CD14-positive monocyte (primary cell): ENCODE results near the gene KIAA0232. TPM values are rescaled to one million over a fixed set of nuclear protein-coding genes. Genes with fewer than 3 reads are reported as not detected.

Experiments used
- DNase-seq, 3 donors: peaks; one replicate each; pipeline ENCODE4 v3.0.0-alpha.2; 2011 to 2022
- H2AFZ ChIP-seq: 2 replicates; pipeline ENCODE4 v1.6.0; 2012; ENCODE audit warnings: mild to moderate bottlenecking, low read depth, low read length, inconsistent platforms; ENCODE audit not compliant: insufficient read depth, poor library complexity, severe bottlenecking
- H3K27ac ChIP-seq, 2 donors: 1 replicate in 1 of 2; 2 replicates in 1 of 2; pipeline ENCODE4 v1.5.1; 2012 to 2013; ENCODE audit warnings: low read length in 2 of 2, control low read depth in 1 of 2, inconsistent platforms in 1 of 2, low read depth in 1 of 2, mild to moderate bottlenecking in 1 of 2
- H3K27me3 ChIP-seq, 2 donors: one replicate each; pipeline versions ENCODE4 v1.6.0 to v1.6.1; 2011 to 2013; ENCODE audit warnings: low read length in 2 of 2; ENCODE audit not compliant: control insufficient read depth in 2 of 2, insufficient read depth in 2 of 2
- H3K36me3 ChIP-seq, 2 donors: replicated peaks in 1 of 2; 1 replicate in 1 of 2; 2 replicates in 1 of 2; pipeline versions ENCODE4 v1.5.1 to v1.6.1; 2012 to 2013; ENCODE audit warnings: low read length in 2 of 2, control low read depth in 1 of 2, inconsistent platforms in 1 of 2, mild to moderate bottlenecking in 1 of 2; ENCODE audit not compliant: insufficient read depth in 2 of 2, control insufficient read depth in 1 of 2
- H3K4me1 ChIP-seq, 2 donors: 1 replicate in 1 of 2; 2 replicates in 1 of 2; pipeline versions ENCODE4 v1.5.1 to v1.6.1; 2012 to 2013; ENCODE audit warnings: low read length in 2 of 2, control low read depth in 1 of 2, inconsistent platforms in 1 of 2, mild to moderate bottlenecking in 1 of 2, moderate library complexity in 1 of 2; ENCODE audit not compliant: insufficient read depth in 2 of 2, control insufficient read depth in 1 of 2
- H3K4me2 ChIP-seq: replicated peaks from 2 replicates; pipeline ENCODE3; 2012; ENCODE audit warnings: low read length, moderate library complexity, mild to moderate bottlenecking; ENCODE audit not compliant: poor library complexity, severe bottlenecking; ENCODE audit errors: extremely low read depth
- H3K4me3 ChIP-seq, 3 experiments: fragments of 200-600 bp in 1 of 3; sonication (generic) in 1 of 3; replicated peaks in 1 of 3; 1 replicate in 2 of 3; 2 replicates in 1 of 3; pipeline ENCODE4 v1.5.1; 2011 to 2013; ENCODE audit warnings: low read length in 3 of 3, mild to moderate bottlenecking in 3 of 3, control low read depth in 2 of 3, low read depth in 2 of 3, inconsistent platforms in 1 of 3, moderate library complexity in 1 of 3
- H3K79me2 ChIP-seq: 2 replicates; pipeline ENCODE4 v1.6.0; 2012; ENCODE audit warnings: mild to moderate bottlenecking, control low read depth, inconsistent platforms, low read length, moderate library complexity; ENCODE audit not compliant: insufficient read depth
- H3K9ac ChIP-seq: 2 replicates; pipeline ENCODE4 v1.6.0; 2017; ENCODE audit warnings: low read length, mild to moderate bottlenecking; ENCODE audit not compliant: insufficient read depth, poor library complexity, severe bottlenecking
- H3K9me3 ChIP-seq, 2 donors: replicated peaks in 1 of 2; 1 replicate in 1 of 2; 2 replicates in 1 of 2; pipeline versions ENCODE4 v1.5.1 to v1.6.1; 2012 to 2013; ENCODE audit warnings: low read length in 2 of 2, control low read depth in 1 of 2; ENCODE audit not compliant: control insufficient read depth in 1 of 2, insufficient read depth in 1 of 2
- H4K20me1 ChIP-seq: 2 replicates; pipeline ENCODE4 v1.6.0; 2012; ENCODE audit warnings: mild to moderate bottlenecking, low read length, control low read depth, moderate library complexity; ENCODE audit not compliant: insufficient read depth
- H3K27ac Mint-ChIP-seq, 7 donors: one replicate each; pipeline ENCODE4 v1.8.0; 2020; ENCODE audit warnings: mild to moderate bottlenecking in 7 of 7, mixed read lengths in 7 of 7, moderate library complexity in 6 of 7, inconsistent platforms in 2 of 7
- H3K27me3 Mint-ChIP-seq, 3 donors: one replicate each; pipeline ENCODE4 v1.8.0; 2021 to 2022; ENCODE audit warnings: low read depth in 3 of 3, mild to moderate bottlenecking in 3 of 3, mixed read lengths in 3 of 3, moderate library complexity in 3 of 3, inconsistent platforms in 1 of 3
- H3K36me3 Mint-ChIP-seq, 2 donors: one replicate each; pipeline ENCODE4 v1.8.0; 2020; ENCODE audit warnings: mixed read lengths in 2 of 2, inconsistent platforms in 1 of 2, mild to moderate bottlenecking in 1 of 2
- H3K4me1 Mint-ChIP-seq: one replicate; pipeline ENCODE4 v1.8.0; 2020; ENCODE audit warnings: mild to moderate bottlenecking, mixed read lengths
- H3K4me3 Mint-ChIP-seq, 2 donors: one replicate each; pipeline ENCODE4 v1.8.0; 2020; ENCODE audit warnings: mild to moderate bottlenecking in 2 of 2, mixed read lengths in 2 of 2, moderate library complexity in 1 of 2
- H3K9me3 Mint-ChIP-seq, 7 donors: one replicate each; pipeline ENCODE4 v1.8.0; 2020 to 2022; ENCODE audit warnings: mixed read lengths in 7 of 7, mild to moderate bottlenecking in 6 of 7, moderate library complexity in 6 of 7, inconsistent platforms in 2 of 7
- WGBS: methylation state at CpG from one replicate; pipeline ENCODE4 v1.1.5; 2013; ENCODE audit warnings: missing lambda C conversion rate; ENCODE audit not compliant: insufficient coverage; 5-methylcytosine and 5-hydroxymethylcytosine counted together
- intact Hi-C, 2 donors: fragments of 100-400 bp; cut with micrococcal nuclease; formaldehyde crosslinking; loops; one replicate each; pipeline versions ENCODE4 v1.15.0 to v1.15.1; 2023
- polyA plus RNA-seq, 3 donors: library from polyadenylated mRNA; depleted of rRNA in 1 of 3; unstranded in 2 of 3; stranded (reverse) in 1 of 3; fragments of 300-500 nt in 2 of 3; fragments of >200 nt in 1 of 3; fragmentation: Illumina TruSeq in 2 of 3; gene quantifications; 1 replicate in 2 of 3; 2 replicates in 1 of 3; pipeline ENCODE4 v1.2.3, GENCODE V29; 2012 to 2021
- TF ChIP-seq, protein P1 (sequence below): fragments of 200-600 bp; IDR thresholded peaks from one replicate; pipeline ENCODE4 v1.8.0; 2022; ENCODE audit warnings: antibody characterized with exemption, mild to moderate bottlenecking

The KIAA0232 gene
- polyA plus RNA-seq, 3 donors, result 12.3 to 27.3 (median 20.6) TPM

DNA sequence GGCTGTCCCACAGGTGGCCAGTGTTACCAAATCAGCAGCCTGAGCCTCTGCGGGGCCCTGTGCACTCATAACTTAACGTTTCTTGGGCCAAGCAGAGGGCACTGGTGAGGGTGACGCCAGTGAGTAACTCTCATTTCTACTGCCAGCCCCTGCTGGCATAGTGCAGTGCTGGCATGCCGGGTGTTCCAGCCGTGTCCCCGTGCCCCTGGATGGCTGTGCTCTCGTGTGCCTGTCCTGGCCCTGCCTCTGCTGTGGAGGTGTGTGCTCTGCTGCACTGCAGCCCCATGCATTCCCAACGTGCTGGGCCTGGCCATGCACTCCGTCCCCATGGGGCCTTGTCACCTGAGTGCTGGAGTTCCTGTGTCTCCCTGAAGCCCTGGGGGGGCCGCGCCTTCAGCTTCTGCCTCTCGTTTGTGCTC is 141.8 kb downstream of the KIAA0232 start:
- Histone ChIP-seq H3K4me3 (no peak overlapping the region), H3K27me3 (no peaks in the 10 kb centered on the region), H3K9ac (no peak overlapping the region), H2AFZ (no peak overlapping the region), H3K4me1 (peaks cover 62 to 65% of the 10 kb centered on the region in 2 donors), H3K4me2 (no peak overlapping the region), H3K9me3 (no peaks in the 10 kb centered on the region), H3K79me2 (peaks cover 90% of the 10 kb centered on the region), H4K20me1 (peaks cover 97% of the 10 kb centered on the region), H3K36me3 (peaks cover 18 to 44% of the 10 kb centered on the region in 2 donors), H3K27ac (no peak overlapping the region)
- intact Hi-C loops, result no loop called here
- Mint-ChIP-seq H3K27me3 (peaks cover 0 to 2% (median 0%) of the 10 kb centered on the region in 3 donors), H3K27ac (peak overlapping the region in 4 of 7 donors; percentile 85 to 95 (median 94)), H3K4me3 (peak overlapping the region in 1 of 2 donors; percentile 81), H3K9me3 (no peaks in the 10 kb centered on the region), H3K36me3 (peaks cover 48 to 65% of the 10 kb centered on the region in 2 donors), H3K4me1 (peaks cover 78% of the 10 kb centered on the region)
- TF ChIP-seq, protein P1, sequence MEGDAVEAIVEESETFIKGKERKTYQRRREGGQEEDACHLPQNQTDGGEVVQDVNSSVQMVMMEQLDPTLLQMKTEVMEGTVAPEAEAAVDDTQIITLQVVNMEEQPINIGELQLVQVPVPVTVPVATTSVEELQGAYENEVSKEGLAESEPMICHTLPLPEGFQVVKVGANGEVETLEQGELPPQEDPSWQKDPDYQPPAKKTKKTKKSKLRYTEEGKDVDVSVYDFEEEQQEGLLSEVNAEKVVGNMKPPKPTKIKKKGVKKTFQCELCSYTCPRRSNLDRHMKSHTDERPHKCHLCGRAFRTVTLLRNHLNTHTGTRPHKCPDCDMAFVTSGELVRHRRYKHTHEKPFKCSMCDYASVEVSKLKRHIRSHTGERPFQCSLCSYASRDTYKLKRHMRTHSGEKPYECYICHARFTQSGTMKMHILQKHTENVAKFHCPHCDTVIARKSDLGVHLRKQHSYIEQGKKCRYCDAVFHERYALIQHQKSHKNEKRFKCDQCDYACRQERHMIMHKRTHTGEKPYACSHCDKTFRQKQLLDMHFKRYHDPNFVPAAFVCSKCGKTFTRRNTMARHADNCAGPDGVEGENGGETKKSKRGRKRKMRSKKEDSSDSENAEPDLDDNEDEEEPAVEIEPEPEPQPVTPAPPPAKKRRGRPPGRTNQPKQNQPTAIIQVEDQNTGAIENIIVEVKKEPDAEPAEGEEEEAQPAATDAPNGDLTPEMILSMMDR, result no peak
- DNase-seq, result no peak
- 88% methylated on average over 12 of the region's 12 CpGs for WGBS

DNA sequence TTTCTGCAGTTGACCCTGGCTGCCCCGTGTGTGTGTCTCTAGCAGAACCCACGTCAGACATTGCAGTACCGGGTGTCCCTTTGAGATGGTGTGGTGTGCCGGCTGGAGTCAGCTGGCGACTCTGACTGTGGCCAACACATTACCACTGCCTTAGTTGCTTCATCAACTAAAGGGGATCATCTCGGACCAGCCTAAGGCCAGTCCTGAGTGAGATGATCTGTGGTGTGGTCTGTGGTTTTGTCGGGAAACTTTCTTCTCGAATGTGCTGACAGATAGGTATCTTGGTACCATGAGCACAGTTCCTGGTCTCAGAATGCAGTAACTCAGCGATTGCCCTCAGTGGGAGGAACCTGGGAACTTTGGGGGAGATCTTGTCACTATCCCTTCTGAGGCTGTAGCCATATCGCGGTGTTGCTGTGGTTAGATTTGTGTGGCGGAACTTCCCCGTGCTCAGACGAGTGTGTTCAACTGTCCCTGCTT is 142.9 kb downstream of the KIAA0232 start:
- 6% methylated on average over 9 of the region's 14 CpGs for WGBS
- peak; percentile 54 to 86 (median 59) for DNase-seq
- Histone ChIP-seq H3K4me1 (peaks cover 69 to 74% of the 10 kb centered on the region in 2 donors), H4K20me1 (peaks cover 100% of the 10 kb centered on the region), H3K27me3 (no peaks in the 10 kb centered on the region), H3K4me2 (peak overlapping the region; percentile 63), H2AFZ (no peak overlapping the region), H3K79me2 (peaks cover 88% of the 10 kb centered on the region), H3K9ac (peak overlapping the region; percentile 11), H3K9me3 (no peaks in the 10 kb centered on the region), H3K27ac (peak overlapping the region; percentile 59 to 80), H3K4me3 (peak overlapping the region in 1 of 3 experiments; percentile 65), H3K36me3 (peaks cover 18 to 44% of the 10 kb centered on the region in 2 donors)
- Mint-ChIP-seq H3K4me3 (peak overlapping the region; percentile 57 to 81), H3K36me3 (peaks cover 51 to 65% of the 10 kb centered on the region in 2 donors), H3K9me3 (no peaks in the 10 kb centered on the region), H3K4me1 (peaks cover 84% of the 10 kb centered on the region), H3K27ac (peak overlapping the region; percentile 85 to 95 (median 91)), H3K27me3 (peaks cover 0 to 2% (median 0%) of the 10 kb centered on the region in 3 donors)
- TF ChIP-seq, protein P1, result no peak
- intact Hi-C loops, result loop anchor here in 1 of 2 donors (5.0 kb wide), 1 partner anchor 38 kb away; no protein-coding TSS in a partner anchor
